Measurements from ENCODE around the gene CIROP. TPM values are rescaled to one million over a fixed set of nuclear protein-coding genes. Genes with fewer than 3 reads are reported as not detected.

CIROP gene
- total and polyA plus RNA-seq, 2 donors (not counting 1 experiment from before 2014, with no cell fraction given): 0.09 to 0.17 TPM

- no peak overlapping the region for H3K27ac ChIP-seq (ENCODE audit: insufficient read depth, low read length)
- H3K36me3 ChIP-seq (ENCODE audit: control insufficient read depth, insufficient read depth, low read length): peaks cover 18% of the 10 kb centered on the region
Measured at GRCh38 chr14:23089498-23090253, 15.1 kb downstream of the CIROP start.

GRCh38 chr14:23086565-23086964 lies 18.2 kb downstream of the CIROP start:
- no peak overlapping the region for H3K4me3 ChIP-seq (replicated peaks in 1 of 4; ENCODE audit: control extremely low read depth in 1 of 4, insufficient read depth in 1 of 4, low read depth in 3 of 4, low read length in 4 of 4)
- no peak for TF ChIP-seq CTCF (conservative IDR thresholded peaks at IDR 0.05 in 1 of 2, IDR thresholded peaks at IDR 0.05 in 1 of 2; ENCODE audit: low read depth in 1 of 2, low read length in 2 of 2)

More at GRCh38 chr14:23089498-23090253, 15.1 kb downstream of the CIROP start:
- Histone ChIP-seq H3K4me3 (replicated peaks in 1 of 4; ENCODE audit: control extremely low read depth in 1 of 4, insufficient read depth in 1 of 4, low read depth in 3 of 4, low read length in 4 of 4) (no peak overlapping the region), H2AFZ (ENCODE audit: low read length) (no peak overlapping the region), H3K79me2 (ENCODE audit: control insufficient read depth, insufficient read depth, low read length) (peaks cover 56% of the 10 kb centered on the region), H3K9ac (ENCODE audit: insufficient read depth, low read length) (no peak overlapping the region), H4K20me1 (ENCODE audit: control insufficient read depth, extremely low read depth, insufficient read depth, low read length) (peaks cover 1% of the 10 kb centered on the region), H3K4me1 (ENCODE audit: control insufficient read depth, extremely low read depth, insufficient read depth, low read length) (no peaks in the 10 kb centered on the region), H3K9me3 (ENCODE audit: control insufficient read depth, insufficient read depth, low read depth, low read length) (no peaks in the 10 kb centered on the region), H3K27me3 (ENCODE audit: control insufficient read depth, insufficient read depth, low read length) (no peaks in the 10 kb centered on the region), H3K4me2 (ENCODE audit: extremely low read depth, insufficient read depth, low read length) (no peak overlapping the region)
- no peak for TF ChIP-seq EZH2 (IDR thresholded peaks at IDR 0.05; ENCODE audit: low read length, missing control alignments)
- no peak for TF ChIP-seq CTCF (conservative IDR thresholded peaks at IDR 0.05 in 1 of 2, IDR thresholded peaks at IDR 0.05 in 1 of 2; ENCODE audit: low read depth in 1 of 2, low read length in 2 of 2)
- DNase-seq (ENCODE audit: low read depth in 2 of 2): no peak

GRCh38 chr14:23085458-23085857 lies 19.3 kb downstream of the CIROP start:
- no peak for DNase-seq (ENCODE audit: low read depth in 2 of 2)
- H3K27ac ChIP-seq (ENCODE audit: insufficient read depth, low read length): no peak overlapping the region

More at GRCh38 chr14:23086565-23086964, 18.2 kb downstream of the CIROP start:
- Histone ChIP-seq H3K79me2 (ENCODE audit: control insufficient read depth, insufficient read depth, low read length) (peaks cover 28% of the 10 kb centered on the region), H2AFZ (ENCODE audit: low read length) (no peak overlapping the region), H3K27ac (ENCODE audit: insufficient read depth, low read length) (no peak overlapping the region), H3K27me3 (ENCODE audit: control insufficient read depth, insufficient read depth, low read length) (no peaks in the 10 kb centered on the region), H3K9ac (ENCODE audit: insufficient read depth, low read length) (no peak overlapping the region), H3K36me3 (ENCODE audit: control insufficient read depth, insufficient read depth, low read length) (peaks cover 20% of the 10 kb centered on the region), H3K4me1 (ENCODE audit: control insufficient read depth, extremely low read depth, insufficient read depth, low read length) (no peaks in the 10 kb centered on the region), H3K4me2 (ENCODE audit: extremely low read depth, insufficient read depth, low read length) (no peak overlapping the region), H3K9me3 (ENCODE audit: control insufficient read depth, insufficient read depth, low read depth, low read length) (no peaks in the 10 kb centered on the region), H4K20me1 (ENCODE audit: control insufficient read depth, extremely low read depth, insufficient read depth, low read length) (peaks cover 1% of the 10 kb centered on the region)
- DNase-seq (ENCODE audit: low read depth in 2 of 2): no peak

More at GRCh38 chr14:23085458-23085857, 19.3 kb downstream of the CIROP start:
- Histone ChIP-seq H3K79me2 (ENCODE audit: control insufficient read depth, insufficient read depth, low read length) (peaks cover 22% of the 10 kb centered on the region), H3K9ac (ENCODE audit: insufficient read depth, low read length) (no peak overlapping the region), H3K36me3 (ENCODE audit: control insufficient read depth, insufficient read depth, low read length) (peaks cover 23% of the 10 kb centered on the region), H3K27me3 (ENCODE audit: control insufficient read depth, insufficient read depth, low read length) (no peaks in the 10 kb centered on the region), H2AFZ (ENCODE audit: low read length) (no peak overlapping the region), H4K20me1 (ENCODE audit: control insufficient read depth, extremely low read depth, insufficient read depth, low read length) (peaks cover 1% of the 10 kb centered on the region), H3K9me3 (ENCODE audit: control insufficient read depth, insufficient read depth, low read depth, low read length) (no peaks in the 10 kb centered on the region), H3K4me3 (replicated peaks in 1 of 4; ENCODE audit: control extremely low read depth in 1 of 4, insufficient read depth in 1 of 4, low read depth in 3 of 4, low read length in 4 of 4) (no peak overlapping the region), H3K4me1 (ENCODE audit: control insufficient read depth, extremely low read depth, insufficient read depth, low read length) (peaks cover 2% of the 10 kb centered on the region), H3K4me2 (ENCODE audit: extremely low read depth, insufficient read depth, low read length) (no peak overlapping the region)
- TF ChIP-seq CTCF (conservative IDR thresholded peaks at IDR 0.05 in 1 of 2, IDR thresholded peaks at IDR 0.05 in 1 of 2; ENCODE audit: low read depth in 1 of 2, low read length in 2 of 2): no peak
- TF ChIP-seq EZH2 (IDR thresholded peaks at IDR 0.05; ENCODE audit: low read length, missing control alignments): no peak

All from fibroblast of lung (primary cell).